SH-SY5Y (cell line): Measurements from ENCODE around the gene CNDP2.

ENCODE experiments used
- GATA2 ChIP-seq: IDR thresholded peaks from 2 replicates; pipeline ENCODE4 v1.6.1; 2011; ENCODE audit warnings: mild to moderate bottlenecking, low read depth, low read length
- GATA3 ChIP-seq: IDR thresholded peaks from 2 replicates; pipeline ENCODE4 v1.6.1; 2011; ENCODE audit warnings: low read depth, mild to moderate bottlenecking, low read length, moderate library complexity

DNA sequence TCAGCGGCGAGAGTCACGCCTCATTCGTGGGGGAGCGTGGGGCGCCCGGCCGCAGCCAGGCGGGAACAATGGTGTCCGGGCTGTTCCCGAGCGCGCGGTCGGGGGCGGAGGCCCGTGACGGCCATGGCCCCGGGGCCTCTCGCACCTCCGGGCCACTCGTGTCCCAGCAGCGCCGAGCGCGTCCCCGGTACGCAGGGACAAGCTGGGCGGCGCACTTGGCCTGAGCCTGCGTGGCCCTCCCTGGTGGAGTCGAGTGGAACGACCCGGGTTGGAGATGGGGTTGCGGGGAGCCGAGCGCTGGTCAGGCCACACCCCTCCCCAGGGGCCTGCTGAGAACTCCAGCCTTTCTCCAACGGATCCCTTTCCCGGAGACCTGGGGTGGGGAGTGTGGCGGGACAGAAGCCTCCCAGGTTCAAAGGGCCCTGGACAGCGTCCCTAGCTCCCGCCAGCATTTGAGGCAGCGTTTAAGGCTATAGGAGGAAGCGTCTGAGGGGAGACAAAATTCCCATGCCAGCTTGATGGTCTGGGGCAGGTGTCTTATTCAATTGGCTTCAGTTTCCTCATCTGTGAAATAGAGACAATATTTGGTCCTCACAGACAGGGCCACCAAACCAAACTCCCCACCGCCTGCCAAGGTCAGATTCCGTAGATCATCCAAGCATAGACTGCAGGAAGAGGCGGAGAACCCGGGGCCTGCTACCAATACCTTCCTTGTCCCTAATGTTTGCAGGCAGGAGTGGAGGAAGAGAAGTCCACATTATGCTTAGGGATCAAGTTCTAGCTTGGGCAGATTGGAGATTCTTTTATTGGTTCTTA lies 553 bp downstream of the CNDP2 start:
- no peak for TF ChIP-seq GATA3
- no peak for TF ChIP-seq GATA2
